HG03565 (cell line): ENCODE results near the gene TMEM202.
"Not testable (repeated sequence)": the region's sequence is repeated elsewhere in the genome, so short reads cannot be mapped to it uniquely, and the experiment has no call there.

Experiments used
- ATAC-seq: cut with Tn5 transposase; IDR thresholded peaks from one replicate; pipeline ENCODE4 v1.9.1; 2021; ENCODE audit warnings: mild to moderate bottlenecking, moderate library complexity; ENCODE audit not compliant: unreplicated experiment

The TMEM202 gene, protein sequence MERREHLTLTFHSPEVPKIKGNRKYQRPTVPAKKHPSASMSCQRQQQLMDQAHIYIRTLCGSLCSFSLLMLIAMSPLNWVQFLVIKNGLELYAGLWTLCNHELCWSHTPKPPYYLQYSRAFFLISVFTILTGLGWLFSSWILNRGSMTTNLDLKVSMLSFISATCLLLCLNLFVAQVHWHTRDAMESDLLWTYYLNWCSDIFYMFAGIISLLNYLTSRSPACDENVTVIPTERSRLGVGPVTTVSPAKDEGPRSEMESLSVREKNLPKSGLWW

DNA sequence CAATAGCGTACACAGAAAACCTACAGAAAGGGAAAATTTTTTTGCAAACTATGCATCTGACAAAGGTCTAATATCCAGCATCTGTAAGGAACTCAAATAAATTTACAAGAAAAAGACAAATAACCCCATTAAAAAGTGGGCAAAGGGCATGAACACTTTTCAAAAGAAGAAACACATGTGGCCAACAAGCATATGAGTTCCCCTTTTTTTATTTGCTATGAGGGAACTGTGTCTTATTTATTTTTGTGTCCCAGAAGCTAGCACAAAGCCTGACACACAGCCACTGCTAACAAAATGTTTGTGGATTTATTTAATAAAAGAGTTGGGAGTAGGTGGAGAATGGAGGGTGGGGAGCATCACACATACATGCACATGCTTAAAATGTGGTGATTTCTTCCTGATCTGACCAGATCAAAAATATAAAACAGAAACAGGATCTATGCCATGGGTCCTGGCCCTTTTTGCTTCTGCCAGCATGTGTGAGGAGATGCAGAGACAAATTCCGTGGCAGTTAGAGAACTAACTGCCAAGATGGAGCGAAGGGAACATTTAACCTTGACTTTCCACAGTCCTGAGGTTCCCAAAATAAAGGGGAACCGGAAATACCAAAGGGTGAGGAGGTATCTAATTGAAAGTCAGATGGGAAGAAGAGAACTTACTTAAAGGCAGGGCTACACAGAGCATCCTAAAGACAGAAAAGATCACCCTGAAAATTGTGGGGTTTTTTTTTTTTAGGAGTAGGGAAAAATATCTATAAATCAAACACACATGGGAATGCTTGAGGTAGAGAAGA is at the start of gene TMEM202:
Gene TMEM202 (plus strand): TSS at position 510 of the 793 bp plus-strand sequence. CDS start 22 bp downstream, at position 532.
- no peak for ATAC-seq

DNA sequence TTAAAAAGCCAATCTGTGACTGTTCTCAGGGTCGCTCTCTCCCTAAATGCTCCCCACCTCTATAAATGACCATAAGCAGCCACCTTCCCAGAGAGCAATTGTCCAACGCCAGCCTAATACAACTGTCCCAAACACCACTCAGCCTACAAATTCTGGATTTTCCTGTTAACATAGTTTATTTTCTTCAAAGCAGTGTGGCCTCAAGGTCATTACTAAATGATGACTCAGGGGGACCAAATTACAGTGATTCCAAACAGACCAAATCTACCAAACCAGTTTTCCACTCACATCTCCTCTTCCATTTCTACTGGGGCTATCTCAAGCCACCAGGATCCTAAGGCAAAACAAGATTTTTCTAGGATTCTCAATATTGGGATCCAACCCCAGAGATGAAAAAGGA is 44.8 kb upstream of the TMEM202 start:
- ATAC-seq: no peak

DNA sequence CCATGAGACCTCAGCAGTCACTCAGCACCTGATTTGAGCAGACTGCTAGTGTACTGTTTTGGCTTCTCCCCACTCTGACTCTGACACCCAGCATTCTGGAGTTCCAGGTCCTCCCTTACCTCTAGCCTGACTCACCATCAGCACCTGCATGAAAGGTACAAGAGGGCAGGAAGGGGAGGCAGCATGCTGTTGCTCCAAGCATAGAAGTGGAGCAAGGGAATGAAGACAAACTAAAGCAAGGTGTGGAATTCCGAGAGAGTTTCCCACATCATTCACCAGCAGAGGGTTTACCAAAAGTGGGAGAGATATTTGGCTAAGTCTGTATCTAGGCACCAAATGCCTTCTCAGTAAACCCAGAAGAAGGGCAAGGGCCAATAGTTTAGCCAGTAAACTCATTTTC is 43.6 kb upstream of the TMEM202 start:
- ATAC-seq: no peak

DNA sequence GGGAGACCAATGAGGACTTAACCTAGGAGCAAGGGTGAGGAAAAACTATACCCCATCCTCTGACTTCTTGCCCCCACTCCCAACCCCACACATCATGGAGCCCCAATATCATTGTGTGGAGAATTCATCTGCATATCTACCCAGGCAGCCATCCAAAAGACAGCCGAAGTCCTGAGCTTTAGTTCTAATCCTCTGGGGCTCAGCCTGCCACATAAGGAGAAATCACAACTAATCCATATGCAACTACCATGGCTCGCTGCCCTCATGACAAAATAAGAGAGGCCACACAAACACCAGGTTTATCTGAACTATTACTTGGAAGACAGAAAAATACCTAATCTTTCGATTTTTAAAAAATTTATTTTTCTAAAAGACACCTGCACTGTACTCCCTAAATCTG is 40.0 kb upstream of the TMEM202 start:
- ATAC-seq: no peak

DNA sequence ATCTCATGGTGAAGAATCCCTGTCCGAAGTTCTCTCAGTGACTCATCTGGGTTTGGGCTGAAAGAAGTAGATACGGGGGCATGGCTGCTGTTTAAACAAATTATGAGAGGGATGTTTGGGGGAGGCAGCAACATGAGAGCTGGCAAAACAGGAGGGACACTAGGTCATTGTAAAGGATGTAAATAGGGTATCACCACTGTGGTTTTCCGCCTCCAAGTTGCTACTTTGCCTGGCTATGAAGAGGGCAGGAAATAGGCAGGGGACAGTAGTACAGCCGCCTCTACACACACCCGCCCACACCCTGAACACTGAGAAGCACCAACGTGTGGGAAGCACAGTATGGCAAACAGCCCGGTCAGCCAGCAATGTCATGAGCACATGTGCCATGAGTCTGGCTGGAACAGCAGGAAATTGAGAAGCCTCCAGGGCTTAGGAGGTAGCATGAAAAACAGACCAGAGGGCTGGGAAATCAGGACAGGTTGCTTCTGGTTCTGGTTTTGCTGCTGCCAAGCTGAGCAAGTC is 39.4 kb upstream of the TMEM202 start:
- ATAC-seq: no peak

DNA sequence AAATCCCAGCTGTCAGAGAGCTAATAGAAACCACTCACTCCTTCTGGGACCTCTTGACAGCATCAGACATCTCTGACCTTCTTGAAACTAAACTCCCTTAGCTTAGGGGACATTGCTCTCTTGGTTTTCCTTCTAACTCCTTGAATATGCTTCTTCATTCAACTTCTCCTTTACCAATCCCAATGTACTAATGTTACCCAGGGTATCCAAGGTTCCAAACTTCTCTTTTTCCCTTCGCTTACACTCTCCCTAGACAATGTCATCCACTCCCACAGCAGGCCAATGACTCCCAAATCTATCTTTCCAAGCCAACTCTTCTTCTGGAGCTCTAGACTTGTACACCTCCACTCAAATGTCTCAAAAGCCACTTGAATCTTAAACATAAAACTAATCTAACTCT is 36.9 kb upstream of the TMEM202 start:
- no peak for ATAC-seq

DNA sequence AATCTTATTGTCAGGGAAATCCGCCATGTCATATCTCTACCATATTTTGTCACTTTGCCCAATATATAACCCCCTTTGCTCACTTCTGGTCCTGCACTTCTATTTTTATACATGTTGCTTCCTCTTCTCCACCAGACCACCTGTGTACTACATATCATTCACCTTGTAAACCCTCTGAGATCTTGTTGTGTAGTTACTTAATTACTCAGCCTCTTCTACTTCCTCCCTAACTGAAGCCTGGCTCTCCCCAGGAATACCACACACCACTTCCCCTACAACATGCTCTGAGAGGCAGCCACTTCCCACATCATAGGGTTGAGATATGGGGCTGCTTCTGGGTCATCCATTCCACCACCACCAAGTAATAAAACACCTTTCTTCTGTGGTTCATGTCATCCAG is 32.3 kb upstream of the TMEM202 start:
- peak; percentile 87 for ATAC-seq

DNA sequence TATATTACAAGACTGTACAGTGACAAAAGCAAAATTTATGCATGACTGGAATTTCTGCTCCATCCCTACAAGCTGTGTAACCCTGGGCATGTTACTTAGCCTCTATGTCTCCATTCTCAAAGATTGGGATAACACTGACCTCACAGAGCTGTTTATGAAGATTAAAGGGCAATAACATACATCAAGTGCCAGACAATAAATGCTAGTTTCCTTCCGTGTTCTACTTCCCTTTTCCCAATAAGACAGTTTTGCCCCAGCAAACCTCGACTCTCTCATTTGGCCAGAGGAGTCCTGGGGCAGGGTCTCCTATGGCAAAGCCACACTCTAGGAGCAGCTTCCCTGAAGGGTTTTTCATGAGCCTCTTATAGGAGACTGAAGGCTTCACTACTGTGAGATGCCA is 29.8 kb upstream of the TMEM202 start:
- ATAC-seq: no peak

DNA sequence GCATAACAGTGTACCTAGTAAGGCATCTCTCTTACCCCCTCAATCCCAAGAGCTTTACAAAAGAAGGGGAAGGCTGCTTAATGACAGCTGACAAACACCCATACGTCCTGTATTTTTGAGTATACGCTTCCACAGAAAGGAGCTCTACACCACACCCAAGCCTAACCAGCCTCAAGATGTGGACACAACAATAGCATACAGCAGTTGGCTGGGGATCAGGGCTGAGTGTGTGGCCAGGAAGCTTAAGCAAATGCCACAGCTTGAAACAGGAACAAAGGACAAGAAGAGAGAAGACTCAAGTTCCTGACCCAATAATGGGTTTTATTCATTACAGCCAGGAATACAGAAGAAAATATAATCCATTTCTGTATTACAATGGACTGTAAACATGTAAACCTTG is 29.2 kb upstream of the TMEM202 start:
- ATAC-seq: no peak

DNA sequence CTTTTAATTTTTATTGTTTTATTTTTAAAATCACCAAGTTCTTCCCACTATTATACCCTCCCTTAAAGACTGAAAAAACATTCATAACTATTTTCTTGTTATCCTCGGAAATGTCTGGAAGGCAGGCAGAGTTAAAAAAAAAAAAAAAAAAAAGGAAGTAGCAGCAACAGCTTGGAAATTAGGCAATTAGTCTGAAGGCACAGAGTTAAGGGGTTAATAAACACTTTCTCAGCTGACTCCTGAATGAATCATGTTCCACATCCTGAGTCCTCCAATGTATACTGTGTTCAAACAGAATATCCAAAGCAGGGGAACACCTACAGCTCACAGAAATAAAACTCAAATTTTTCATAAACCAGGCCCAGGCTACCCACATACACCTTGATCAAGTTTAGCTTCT is 28.1 kb upstream of the TMEM202 start:
- ATAC-seq: no peak

DNA sequence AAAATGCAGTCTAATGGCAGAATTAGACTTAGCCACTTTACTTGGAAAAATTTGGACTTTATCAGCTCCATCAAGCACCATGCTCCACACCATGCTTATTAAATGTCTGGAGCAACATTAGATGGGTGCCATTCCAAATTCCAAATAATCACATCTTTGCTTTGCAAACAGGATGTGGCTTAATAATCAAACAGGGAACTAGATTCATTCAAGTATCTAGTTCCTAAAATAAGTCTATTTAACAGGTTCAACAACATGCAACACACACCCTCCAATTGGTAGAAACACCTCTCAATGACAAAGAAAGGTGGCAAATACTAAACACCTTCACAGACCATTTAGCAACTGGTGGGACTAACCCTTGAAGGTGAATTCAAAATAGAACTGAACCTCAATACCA is 25.7 kb upstream of the TMEM202 start:
- ATAC-seq: no peak

DNA sequence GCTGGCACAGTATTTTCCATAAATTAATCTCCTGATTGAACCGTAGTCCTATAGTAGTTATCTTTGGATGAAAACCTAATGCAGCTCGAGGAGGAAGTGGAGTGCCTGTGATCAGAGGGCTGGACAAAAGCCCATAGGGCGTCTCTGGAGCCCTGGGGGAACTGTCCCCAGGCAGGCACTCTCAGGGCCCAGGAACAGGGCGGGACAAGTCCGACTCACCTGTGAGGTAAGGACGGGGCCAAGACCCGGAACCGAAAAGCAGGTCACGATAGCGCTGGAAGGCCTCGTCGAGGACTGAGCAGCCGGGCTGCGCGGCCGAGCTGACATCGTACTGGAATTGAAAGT is 22.6 kb upstream of the TMEM202 start:
- peak; percentile 48 for ATAC-seq

DNA sequence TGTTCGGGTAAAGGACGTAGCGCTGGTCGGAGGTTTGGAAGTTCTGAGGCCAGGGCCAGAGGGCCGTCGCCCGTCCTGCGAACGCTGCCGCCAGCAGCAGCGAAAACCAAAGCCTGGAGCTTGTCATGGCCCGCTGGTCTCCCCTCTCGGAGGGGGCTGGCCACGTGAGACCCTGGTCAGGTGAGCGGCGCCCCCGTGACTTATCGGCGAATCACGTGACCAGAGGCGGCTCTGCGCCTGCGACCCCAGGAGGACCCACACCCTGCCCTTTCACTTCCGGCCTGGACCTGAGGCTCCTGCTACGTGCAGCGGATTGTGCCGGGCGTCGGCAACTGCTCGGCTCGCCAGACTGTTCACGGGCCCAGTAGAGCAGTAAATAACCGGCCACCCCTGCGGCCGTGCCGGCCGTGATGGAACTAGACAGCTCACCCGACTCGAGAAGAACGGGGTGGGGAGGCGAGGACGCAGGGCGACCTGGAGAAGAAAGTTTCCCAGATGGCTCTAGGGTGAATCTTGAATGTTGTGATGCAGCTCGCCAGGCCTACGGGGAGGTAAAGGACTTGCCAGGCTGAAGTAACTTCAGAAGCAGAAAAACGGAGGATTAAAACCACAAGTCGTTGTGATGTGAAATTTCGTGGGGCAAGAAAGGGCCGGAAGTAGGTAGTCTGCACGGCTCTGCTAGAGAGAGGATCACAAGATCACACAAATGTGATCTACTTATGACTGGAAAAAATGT is 22.1 kb upstream of the TMEM202 start, which contains the start of gene HEXA:
Gene HEXA (minus strand): TSS at position 169 of the 736 bp plus-strand sequence. CDS start 42 bp downstream, at position 127.
- peak; percentile 61 for ATAC-seq

DNA sequence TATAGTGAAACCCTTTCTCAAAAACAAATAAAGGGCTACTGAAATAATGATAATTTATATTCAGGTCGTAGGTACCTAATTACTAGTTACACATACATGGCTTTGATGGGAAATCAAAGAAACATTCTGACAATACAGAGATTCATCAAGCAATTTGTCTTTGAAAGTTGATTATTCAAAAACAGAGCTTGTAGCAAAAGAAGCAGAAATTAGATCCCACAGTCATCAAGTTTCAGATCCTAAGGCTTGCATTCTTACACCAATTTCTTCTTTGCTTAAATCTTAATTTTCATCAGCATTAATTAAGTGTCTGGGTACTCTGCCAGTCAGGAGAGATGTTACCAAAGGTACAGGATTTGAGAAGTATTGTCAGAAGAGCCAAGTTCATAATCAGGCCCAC is 20.8 kb upstream of the TMEM202 start:
- no peak for ATAC-seq

DNA sequence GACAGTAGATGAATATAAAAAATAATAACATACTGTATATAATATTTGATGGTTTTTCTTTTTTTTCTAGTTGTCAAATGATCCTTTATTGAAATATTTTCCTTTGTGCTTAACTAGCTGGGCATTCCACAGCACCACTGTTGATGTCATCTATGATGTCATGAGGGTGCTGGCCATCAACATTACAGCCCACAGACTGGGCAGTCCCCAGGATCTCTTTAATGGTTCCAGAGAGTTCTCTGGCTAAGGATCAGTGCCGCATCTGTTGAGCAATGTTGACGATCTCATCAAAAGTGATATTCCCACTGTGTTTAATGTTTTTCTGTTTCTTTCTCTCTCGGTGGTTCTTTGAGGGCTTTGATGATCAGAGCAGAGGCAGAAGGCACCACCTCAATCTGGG is 19.0 kb upstream of the TMEM202 start:
- not testable (repeated sequence) for ATAC-seq

DNA sequence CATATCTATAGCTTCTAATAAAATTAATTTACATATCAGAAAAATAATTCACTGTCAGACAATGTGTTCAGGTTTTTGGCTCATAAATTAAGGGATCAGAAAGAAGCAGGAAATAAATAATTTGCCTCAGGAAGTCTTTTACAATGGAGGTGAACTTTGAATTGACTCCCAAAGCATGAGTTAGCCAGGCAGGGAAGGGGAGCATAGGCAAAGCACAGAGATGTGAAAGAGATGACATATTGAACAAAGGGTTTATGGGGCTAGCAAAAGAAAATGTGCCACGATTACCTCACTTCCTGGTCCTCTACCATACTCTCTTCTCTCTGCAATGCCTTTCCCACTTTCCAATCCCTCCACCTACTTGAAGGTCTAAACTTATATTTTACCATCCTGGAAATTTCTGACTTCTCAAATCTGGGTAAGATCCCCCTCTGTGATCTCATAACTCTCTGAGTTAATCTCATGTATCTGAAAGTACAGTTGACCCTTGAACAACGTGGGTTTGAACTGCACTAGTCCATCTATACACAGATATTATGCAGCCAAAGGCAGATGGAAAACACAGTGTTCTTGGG is 18.2 kb upstream of the TMEM202 start:
- ATAC-seq: no peak

DNA sequence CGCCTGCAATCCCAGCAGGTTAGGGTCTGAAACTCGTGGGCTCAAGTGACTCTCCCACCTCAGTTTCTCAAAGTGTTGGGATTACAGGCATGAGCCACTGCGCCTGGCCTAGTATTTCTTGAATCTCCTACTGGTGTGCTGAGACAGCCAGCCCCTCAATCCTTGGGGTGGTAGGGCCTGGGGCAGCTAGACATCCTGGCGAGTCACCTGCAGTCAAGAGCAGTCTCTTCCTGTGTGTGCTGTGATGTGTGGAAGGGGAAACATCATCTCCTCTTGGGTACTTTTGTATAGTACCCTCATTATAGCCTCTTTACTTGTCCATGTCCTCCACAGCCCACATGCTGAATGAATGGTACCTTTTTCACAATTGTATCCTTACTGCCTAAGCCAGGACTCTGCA is 17.4 kb upstream of the TMEM202 start:
- no peak for ATAC-seq

DNA sequence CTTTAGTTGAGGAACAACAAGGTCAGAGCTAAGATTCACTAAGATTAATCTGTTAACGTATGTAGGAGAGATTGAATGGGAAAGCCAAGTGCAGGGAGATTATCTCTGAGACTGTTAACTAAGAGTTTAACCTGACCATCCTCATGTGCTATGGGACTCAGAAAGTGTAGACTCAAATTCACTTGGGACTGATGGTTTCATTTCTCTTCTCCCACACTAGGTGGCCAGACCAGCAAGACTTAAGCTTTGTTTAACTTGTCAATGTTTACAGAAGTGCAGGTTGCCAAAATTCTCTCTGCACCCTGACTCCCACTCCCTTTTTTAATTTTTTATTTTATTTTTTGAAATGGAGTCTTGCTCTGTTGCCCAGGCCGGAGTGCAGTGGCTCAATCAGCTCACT is 16.0 kb upstream of the TMEM202 start:
- no peak for ATAC-seq

DNA sequence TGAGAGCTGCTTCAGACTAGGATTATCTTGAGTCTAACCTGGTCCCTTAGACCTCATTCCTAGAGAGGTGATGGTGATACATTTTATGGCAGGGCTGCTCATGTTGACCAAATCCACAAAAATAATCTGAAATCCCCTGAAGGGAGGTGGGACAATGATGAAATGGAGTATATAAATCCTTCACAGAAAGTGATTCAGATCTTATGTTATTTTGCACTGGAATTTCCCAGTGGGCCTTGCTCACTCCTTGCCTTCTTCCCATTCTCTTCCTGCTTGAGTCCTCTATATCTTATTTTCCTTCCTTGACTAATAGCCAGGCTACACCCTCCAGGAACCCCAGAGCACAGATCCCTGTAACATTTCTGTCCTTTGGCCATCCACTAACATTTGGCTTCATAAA is 10.4 kb upstream of the TMEM202 start:
- no peak for ATAC-seq

DNA sequence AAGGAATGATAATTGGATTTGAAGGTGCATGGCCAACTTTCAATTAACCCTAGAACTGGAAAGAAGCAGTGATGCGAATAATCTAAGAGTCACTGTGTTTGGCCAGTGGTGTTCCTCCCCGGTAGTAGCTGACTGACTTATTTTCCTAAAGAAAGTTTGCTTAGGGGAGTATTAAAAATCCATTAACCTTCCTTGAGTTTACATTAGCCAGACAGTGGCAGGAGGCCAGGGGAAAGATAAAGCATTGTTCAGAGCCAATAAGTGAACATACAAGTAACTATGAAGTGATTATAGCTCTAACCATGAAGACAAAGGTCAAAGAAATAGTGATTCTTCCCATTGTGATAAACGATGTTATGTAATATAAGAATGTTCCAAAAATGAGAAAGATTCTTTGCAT is 8.9 kb upstream of the TMEM202 start:
- no peak for ATAC-seq

DNA sequence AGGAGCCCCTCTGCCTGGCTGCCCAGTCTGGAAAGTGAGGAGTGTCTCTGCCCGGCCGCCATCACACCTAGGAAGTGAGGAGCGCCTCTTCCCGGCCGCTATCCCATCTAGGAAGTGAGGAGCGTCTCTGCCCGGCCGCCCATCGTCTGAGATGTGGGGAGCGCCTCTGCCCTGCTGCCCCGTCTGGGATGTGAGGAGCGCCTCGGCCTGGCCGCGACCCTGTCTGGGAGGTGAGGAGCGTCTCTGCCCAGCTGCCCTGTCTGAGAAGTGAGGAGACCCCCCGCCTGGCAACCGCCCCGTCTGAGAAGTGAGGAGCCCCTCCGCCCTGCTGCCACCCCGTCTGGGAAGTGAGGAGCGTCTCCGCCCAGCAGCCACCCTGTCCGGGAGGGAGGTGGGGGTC is 1.8 kb upstream of the TMEM202 start:
- ATAC-seq: not testable (repeated sequence)
